NOMO-1 (cell line): ENCODE results near the gene ACIN1.
"Not testable (repeated sequence)": the region's sequence is repeated elsewhere in the genome, so short reads cannot be mapped to it uniquely, and the experiment has no call there.

ENCODE experiments used
- DNase-seq, 2 experiments: peaks; one replicate each; lab custom pipeline; 2025; ENCODE audit not compliant: unreplicated experiment in 2 of 2; lab: John Stamatoyannopoulos, UW

The ACIN1 gene

DNA sequence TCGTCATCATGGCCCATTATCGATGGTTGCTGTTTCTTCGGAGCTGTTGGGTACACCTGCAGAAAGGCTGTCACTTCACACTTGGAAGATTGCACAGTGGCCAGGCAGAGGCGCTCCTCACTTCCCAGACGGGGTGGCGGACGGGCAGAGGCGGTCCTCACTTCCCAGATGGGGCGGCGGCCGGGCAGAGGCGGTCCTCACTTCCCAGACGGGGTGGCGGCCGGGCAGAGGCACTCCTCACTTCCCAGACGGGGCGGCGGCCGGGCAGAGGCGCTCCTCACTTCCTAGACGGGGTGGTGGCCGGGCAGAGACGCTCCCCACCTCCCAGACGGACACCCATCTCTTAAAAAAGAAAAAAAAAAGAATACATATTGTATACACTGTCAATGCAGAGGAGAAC, 13.2 kb upstream of the ACIN1 start:
- not testable (repeated sequence) for DNase-seq

DNA sequence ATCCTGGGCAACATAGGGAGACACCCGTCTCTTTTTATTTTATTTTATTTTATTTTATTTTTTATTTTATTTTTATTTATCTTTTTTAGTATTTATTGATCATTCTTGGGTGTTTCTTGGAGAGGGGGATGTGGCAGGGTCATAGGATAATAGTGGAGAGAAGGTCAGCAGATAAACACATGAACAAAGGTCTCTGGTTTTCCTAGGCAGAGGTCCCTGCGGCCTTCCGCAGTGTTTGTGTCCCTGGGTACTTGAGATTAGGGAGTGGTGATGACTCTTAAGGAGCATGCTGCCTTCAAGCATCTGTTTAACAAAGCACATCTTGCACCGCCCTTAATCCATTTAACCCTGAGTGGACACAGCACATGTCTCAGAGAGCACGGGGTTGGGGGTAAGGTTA, 12.7 kb upstream of the ACIN1 start:
- not testable (repeated sequence) for DNase-seq

DNA sequence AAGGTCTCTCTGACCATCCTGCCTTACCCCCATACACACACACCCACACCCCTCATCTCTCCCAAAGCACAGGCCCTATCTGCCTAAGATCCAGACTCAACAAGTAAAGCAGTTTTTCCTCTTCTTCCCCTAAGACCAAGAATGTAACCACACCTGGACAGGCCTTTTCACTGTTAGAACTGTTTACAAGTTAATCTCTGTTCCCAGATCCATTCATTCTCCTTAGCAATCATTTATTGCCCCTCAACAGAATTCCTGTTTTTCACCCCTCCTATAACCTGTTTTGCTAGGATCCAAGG, 11.8 kb upstream of the ACIN1 start:
- no peak for DNase-seq

DNA sequence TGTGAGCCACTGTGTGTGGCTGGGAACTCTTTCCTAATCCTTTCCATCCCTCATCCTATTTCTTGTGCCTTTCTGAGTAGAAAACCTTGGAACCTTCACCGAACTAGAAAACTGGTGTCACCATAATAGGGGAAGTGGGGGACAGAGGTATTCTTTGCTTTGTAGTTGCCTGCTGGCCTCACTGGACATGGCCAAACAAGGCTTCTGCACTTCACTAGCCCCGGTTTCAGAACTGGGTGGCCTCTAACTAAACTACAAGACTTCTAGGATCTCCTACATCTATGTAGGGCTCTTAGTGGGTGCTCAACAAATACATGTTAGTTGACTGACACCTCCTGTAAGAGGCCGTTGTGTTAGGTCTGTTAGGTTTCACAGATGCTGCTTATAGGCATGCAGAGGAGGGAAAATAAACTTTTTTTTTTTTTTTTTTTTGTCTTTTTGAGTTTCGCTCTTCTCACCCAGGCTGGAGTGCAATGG, 10.4 kb upstream of the ACIN1 start:
- DNase-seq = no peak

DNA sequence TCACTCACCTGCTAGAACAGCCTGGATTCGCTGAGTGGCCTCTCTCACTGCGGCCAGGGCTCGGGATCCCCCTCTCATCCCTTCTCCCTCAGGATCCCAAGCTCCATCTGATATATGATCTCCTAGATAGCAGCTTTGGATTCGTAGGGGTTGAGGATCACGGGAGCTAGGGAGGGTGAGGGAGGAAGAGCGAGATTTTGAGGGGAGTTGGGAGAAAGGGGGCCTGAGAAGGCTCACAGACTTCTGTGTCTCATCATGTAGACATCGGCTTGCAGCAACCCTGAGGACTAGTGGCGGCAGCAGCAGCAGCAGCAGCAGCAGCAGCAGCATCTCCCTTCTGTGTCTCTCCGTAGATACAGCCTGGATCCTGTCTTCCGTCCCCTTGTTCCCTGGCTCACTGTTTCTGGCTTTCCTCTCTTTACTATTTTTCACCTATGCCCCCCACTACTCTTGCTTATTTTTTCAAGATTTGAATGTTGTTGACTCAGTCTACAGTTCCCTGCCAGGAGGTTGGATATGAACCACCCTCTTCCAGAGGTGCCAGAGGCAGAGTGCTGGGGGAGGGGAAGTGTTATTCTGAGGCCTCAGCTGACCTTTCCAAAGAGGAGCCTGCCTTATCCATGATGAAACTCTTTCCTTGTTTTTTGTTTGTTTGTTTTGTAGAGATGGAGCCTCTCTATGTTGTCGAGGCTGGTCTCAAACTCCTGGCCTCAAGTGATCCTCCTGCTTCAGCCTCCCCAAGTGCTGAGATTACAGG, 9.8 kb upstream of the ACIN1 start, which contains the start of gene CIROP:
CIROP (minus strand) TSS at position 399 of the 757 bp plus-strand sequence; CDS start at position 330, 69 bp downstream.
- no peak for DNase-seq

DNA sequence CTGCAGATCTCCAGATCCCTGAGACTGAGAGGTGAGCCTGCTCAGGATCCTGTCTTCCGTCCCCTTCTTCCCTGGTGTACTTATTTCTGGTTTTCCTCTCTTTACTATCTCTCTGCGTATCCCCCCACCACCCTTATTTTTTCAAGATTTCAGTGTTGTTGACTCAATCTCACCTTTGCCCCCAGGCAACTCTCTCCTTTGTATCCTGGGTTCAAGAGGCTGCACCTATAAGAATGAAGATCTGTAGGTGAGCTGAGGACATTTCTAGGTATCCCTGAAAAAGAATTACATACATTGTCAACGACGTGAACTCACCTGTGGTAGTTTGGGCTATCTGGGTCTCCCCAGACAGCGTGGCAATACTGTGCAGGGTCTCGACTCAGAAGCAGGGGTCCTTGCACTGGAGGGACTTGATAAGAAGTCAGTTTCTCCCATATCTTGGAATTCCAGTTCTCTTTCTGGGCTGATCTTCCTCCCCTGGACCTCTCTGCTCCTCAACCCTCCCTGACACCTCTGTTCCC, 9.2 kb upstream of the ACIN1 start:
- DNase-seq = no peak

DNA sequence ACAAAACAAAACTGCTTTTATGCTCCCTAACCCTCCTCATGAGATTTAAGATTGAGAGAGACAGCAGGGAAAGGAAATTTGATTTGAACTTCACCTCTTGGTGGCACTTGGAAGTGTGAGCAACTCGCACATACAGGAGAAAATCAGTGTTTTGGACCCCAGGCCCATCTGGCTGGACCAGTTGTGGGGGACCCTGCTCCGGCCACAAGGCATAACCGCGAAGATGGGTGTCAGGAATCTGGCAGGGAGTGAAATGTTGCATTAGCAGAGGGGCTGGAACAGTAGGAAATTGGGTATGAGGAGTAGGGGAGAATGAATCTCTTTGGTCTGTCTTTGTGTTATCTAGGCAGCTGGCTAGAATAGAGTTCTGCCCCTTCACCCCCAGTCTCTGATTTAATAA, 8.6 kb upstream of the ACIN1 start:
- no peak for DNase-seq

DNA sequence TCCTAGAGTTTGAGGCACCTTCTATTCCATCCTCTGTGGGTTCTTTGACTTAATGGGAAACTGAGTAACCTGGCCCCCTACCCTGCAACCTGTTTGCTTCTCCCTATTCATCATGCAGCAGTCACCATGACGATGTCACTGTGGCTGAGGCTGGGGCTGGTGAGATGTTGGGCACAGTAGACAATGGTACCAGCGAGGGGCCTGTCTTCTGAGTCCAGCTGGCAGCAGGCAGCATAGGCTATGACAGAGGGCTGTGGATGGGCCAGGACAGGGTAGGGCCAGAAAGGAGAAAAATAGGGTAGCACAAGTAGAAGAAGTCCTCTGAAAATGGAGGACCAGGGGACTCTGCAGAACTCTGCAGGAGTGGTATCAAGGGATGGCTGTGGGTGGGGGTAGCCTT, 7.9 kb upstream of the ACIN1 start:
- DNase-seq = no peak

DNA sequence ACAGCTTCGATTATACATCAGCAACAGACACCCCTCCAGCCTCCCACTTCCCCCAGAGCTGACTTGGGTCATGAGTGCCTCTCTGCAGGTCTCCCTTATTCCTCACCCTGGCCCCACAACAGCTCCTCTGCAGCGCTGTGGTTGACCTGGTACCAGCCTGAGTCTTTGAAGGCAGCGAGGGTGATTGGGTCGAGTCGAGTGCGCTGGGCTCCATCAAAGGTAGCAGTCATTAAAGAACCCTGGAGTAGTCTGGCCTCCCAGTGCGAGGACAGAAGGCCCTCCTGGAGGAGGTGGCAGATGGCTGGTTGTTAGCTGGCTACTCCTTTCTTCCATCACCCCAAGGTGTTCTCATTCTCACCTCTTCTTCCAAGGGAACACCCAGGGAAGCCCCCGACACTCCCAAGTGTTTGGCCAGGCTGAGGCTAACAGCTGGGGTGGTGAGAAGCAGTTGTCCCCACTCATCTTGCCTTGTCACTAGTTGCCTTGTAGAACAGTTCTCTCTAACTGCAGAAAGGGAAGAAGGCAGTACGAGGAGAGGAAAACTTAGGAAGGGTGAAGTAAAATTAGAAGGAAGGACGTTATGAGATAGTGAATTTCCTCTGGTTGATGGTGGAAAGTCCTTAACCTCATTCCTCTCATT, 7.2 kb upstream of the ACIN1 start:
- DNase-seq = no peak

DNA sequence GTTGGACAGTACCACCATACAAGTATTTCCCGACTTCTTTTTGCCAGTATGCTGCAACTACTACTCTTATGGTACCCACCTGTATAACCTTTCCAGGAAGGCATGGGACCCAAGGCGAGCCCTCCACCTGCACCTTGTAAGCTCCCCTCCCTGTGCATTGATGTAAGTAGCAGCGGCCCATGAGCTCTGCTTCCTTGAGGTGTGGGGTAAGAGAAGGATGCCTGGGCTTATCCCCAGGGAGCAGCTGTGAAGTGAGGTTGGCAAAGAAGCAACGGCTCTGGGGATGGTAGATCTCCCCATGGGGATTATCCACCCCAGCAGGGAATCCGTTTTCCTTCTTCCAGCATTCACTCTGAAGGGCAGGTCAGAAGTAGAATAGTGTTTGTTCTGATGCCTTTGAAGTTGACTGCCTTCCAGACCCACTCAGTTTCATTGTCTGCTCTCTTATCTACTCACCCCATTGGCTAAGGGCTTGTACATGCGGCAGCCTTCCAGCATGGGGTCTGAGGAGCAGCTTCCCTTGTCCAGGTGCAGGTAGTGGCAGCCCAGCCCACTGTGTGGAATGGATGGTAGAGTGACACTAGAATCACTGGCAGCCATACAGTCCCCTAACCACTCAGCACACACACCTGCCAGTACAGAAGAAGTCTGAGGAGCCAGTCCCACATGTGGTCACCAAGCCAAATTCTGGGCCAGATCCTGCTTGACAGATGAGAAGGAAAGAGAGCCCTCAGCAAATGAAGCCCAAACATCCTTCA, 6.5 kb upstream of the ACIN1 start:
- DNase-seq = no peak

DNA sequence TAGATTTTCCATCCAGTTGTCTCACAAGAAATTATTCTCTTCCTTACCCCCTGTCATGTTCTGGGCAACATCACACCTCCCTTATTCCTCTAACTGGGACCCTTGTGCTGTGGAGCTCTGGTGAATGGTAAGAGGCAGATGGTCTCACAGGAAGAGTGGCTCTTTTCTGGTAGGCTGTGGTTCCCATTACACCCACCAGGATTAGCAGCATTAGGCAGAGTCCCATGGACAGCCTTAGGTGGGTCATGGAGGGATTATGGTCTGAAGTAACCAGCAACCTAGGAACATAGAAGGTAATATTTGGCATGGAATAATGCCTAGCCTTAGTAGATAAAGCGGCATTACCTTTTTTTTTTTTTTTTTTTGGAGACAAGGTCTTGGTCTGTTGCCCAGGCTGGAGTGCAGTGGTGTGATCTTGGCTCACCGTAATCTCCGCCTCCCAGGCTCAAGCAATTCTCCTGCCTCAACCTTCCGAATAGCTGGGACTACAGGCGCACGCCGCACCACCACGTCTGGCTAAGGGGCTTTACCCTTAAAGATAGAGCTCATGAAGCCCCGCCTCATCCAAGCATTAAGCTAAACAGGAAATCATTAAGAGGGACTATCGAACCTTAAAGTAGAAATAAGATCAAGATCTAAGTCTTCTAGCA, 4.4 kb upstream of the ACIN1 start:
- no peak for DNase-seq

DNA sequence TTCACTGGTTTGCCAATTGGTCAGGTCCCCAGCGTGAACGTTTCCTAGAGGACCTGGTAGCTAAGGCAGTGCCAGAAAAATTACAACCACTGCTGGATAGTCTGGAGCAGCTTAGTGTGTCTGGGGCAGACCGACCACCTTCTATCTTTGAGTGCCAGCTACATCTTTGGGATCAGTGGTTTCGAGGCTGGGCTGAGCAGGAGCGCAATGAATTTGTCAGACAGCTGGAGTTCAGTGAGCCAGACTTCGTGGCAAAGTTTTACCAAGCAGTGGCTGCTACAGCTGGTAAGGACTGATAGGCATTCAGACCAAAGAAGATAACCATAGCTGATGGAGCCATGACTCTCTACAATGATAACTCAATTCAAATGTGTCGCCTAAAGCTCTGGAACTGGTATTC, 2.9 kb upstream of the ACIN1 start:
- no peak for DNase-seq

DNA sequence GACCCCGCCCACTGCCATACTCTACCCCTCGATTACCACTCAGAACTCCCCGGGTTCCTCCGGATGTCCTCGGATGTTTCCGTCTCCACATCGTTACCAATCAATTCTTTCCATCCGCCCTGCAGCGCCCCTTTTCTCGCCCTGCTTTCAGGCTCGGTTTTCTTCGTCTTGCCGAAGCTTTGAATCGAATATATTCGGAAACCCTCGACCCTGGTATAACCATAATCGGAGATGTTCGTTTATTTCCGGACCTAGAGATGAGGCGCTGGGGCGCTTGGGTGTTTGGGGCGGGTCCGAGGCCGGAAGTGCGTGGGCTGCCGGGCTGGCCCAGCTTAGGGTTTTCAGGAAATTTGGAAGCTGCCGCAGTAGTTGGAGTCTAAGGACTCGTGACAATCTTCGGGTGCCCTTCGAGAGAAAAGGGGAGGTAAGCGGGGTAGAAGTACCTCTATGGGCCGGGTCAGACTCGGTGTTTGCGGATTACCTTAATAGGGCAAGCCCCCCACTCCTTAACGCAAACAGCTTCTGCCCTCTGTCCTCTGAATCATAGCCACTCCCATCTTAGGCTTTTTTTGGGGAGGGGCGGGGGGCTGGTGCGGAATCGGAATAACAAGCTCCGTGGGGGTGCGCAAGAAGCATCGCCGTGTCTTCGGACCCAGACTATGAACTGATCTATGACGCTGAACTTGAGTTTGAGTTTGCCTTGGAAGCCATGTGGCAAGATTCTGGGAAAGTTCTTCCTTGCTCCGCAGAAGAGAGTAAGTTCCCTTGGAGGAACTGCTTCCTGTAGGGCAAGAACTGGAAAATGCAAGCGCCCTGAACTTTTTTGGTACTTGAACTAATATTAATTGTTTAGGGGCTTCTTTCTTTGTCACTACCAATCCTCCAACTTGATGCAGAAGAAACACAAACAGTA, 516 bp upstream of the ACIN1 start, which contains the start of gene C14orf119:
C14orf119 (plus strand) TSS at position 310 of the 913 bp plus-strand sequence. CDS start 2,154 bp downstream, outside the sequence.
- no peak for DNase-seq

DNA sequence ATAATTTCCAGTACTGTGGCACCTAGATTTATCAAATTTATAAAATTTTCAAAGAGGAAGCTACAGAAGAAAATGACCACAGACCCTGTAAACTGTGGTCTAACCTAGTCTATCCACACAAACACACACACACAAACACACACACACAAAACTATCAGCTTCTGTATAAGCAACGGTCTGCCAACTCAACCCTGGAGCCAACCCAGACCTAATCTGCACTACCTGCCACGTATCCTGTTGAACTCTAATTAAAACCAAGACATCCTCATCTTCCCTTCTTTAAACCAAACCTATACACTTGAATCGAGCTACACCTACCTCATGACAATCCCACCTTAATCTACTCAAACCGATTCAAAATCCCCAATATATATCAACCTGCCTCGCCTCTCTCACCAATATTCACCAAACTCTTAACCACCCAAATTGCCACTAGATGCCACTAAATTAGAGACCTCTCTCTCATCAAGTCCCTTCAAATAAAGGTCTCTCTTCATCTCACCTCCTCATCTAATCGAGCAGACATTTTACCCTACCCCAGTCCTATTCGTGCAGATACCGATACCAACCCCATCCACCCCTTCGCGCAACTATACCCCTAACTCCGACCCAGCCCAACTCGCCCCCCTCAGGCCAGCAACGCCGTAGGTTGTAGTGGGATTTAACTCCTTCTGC, 808 bp downstream of the ACIN1 start:
- DNase-seq = no peak

DNA sequence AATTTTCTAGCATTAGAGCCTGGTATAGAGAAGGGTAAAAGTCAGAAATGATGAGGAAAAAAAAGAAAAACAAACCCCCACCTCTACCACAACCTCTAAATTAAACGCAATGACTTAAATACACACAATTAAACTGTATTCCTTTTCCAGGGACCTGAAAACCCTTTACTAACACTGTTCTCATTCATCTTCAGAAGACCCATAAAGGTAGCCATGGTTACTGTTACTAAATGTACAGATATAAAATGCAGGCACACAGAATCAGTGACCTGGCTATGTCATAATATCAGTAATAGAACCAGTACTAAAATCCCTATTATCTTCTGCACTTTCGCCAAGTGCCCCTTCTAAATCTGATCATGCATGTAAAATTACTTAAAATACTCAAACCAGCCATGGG, 1.4 kb downstream of the ACIN1 start:
- DNase-seq = no peak

DNA sequence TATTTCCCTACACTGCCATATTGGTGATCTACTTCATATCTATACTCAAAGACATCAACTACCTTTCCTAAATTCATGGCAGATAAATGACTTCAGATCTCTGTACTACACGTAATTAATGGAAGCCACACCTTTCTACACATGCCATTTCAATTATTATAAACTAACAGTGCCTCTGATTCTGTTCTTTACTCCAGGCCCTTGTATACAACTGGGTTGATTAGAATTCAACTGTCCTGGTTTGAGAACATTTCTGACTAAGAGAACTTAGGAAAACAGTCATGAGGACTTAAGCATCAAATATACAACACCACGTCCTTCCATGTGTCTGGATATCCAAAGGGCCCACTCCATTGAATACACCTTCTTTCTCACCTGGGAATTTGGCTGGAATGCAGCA, 1.8 kb downstream of the ACIN1 start:
- DNase-seq = no peak

DNA sequence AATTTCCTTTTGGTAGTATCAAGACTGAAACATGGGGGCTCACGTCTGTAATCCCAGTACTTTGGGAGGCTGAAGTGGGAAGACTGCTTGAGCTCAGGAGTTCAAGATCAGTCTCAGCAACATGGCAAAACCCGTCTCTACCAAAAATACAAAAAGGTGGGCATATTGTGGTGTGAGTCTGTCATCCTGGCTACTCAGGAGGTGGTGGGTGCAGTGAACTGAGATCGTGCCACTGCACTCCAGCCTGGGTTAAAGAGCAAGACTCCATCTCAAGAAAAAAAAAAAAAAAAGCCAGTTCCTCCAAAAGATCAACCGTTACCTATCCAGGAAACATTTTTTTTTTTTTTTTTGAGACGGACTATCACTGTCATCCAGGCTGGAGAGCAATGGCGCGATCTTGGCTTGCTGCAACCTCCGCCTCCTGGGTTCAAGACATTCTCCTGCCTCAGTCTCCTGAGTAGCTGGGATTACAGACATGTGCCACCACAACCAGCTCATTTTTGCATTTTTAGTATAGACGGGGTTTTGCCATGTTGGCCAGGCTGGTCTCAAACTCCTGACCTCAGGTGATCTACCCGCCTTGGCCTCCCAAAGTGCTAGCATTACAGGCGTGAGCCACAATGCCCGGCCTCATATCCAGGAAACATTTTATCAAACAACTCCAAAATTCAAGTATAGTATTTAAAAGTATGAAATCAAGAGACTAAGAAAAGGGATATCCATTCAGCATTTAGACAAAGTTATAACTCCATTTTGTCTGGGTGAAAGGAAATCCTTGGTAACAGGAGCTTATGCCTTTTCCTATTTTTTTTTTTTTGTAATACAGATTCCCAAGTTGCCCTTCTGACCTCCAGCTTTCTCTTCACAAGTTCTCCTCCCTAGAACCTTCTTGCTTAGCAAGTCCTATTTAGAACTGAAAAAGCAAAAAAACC, 3.4 kb downstream of the ACIN1 start:
- DNase-seq = no peak

DNA sequence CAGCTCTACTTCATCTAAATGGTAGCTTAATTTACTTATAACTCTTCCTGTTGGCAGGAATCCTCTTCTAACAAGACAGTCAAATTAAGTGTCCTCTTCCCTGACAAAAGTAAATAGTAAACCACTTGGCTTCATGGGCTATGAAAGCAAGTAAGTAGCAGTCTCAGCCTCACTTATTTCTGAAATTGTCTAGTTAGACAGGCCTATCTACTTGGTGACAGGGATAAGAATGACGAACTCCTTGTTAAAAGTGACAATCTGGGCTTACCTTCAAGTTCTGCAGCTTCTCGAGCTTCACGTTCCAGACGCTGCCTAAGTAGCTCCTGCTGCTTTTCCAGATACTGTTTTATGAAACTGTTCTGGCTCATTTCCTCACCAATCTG, 4.7 kb downstream of the ACIN1 start:
- DNase-seq = no peak
